A673 (cell line): ENCODE measurements around the gene LRRC27.

ENCODE experiments used
- CTCF ChIP-seq: fragments of 300-800, 200-600 bp; sonication (generic); conservative IDR thresholded peaks from 2 replicates; pipeline ENCODE4 v1.5.1; 2017; ENCODE audit warnings: low read depth, mild to moderate bottlenecking, antibody characterized with exemption, low read length, moderate library complexity, mixed read lengths
- EZH2 ChIP-seq: fragments of 200-600 bp; sonication (generic); IDR thresholded peaks from 2 replicates; pipeline ENCODE4 v1.6.1; 2017; ENCODE audit warnings: borderline replicate concordance, low read depth, mild to moderate bottlenecking, mixed read lengths, antibody characterized with exemption, low read length; ENCODE audit not compliant: poor library complexity, severe bottlenecking

- TF ChIP-seq EZH2: no peak
- TF ChIP-seq CTCF: no peak
Observed at GRCh38 chr10:132397671-132398565, 65.9 kb downstream of the LRRC27 start.
